Type B pancreatic cell (in vitro differentiated cells): ENCODE measurements around the gene CDX1. TPM values are rescaled to one million over a fixed set of nuclear protein-coding genes. Genes with fewer than 3 reads are reported as not detected.
A peak's percentile ranks its signal among the peaks of the same experiment; 100 is the strongest.

Experiments
- DNase-seq: peaks from one replicate; pipeline ENCODE4 v3.0.0; 2021; ENCODE audit warnings: mixed read lengths; ENCODE audit not compliant: unreplicated experiment; ENCODE audit errors: extremely low spot score
- H3K27ac Mint-ChIP-seq: 2 replicates; pipeline ENCODE4 v1.8.0; 2021; ENCODE audit warnings: mild to moderate bottlenecking, mixed read lengths
- H3K27me3 Mint-ChIP-seq: 2 replicates; pipeline ENCODE4 v1.8.0; 2021; ENCODE audit warnings: mixed read lengths
- H3K36me3 Mint-ChIP-seq: 2 replicates; pipeline ENCODE4 v1.8.0; 2021; ENCODE audit warnings: mixed read lengths
- H3K4me1 Mint-ChIP-seq: one replicate; pipeline ENCODE4 v1.8.0; 2021; ENCODE audit warnings: mixed read lengths; ENCODE audit not compliant: unreplicated experiment
- H3K4me3 Mint-ChIP-seq: 2 replicates; pipeline ENCODE4 v1.8.0; 2021; ENCODE audit warnings: mild to moderate bottlenecking, mixed read lengths
- H3K9me3 Mint-ChIP-seq: 2 replicates; pipeline ENCODE4 v1.8.0; 2021; ENCODE audit warnings: mixed read lengths
- CTCF ChIP-seq: fragments of 200-600 bp; sonication (generic); conservative IDR thresholded peaks from 2 replicates; pipeline ENCODE4 v1.5.0; 2021; ENCODE audit warnings: antibody characterized with exemption, mild to moderate bottlenecking
- total RNA-seq: library from RNA; stranded (reverse); gene quantifications from 2 replicates; pipeline ENCODE4 v1.2.1, GENCODE V29; 2021; ENCODE audit warnings: low replicate concordance

The CDX1 gene
- total RNA-seq, 1 donor from 2014 or later = 5.0 TPM

GRCh38 chr5:150167512-150167850 is 903 bp downstream of the CDX1 start:
- DNase-seq = no peak
- Mint-ChIP-seq H3K4me3 (peak overlapping the region; percentile 80), H3K27me3 (peaks cover 61% of the 10 kb centered on the region), H3K27ac (peak overlapping the region; percentile 56), H3K36me3 (no peaks in the 10 kb centered on the region), H3K4me1 (peaks cover 49% of the 10 kb centered on the region), H3K9me3 (no peaks in the 10 kb centered on the region)
- TF ChIP-seq CTCF = no peak

- no peak overlapping the region for H3K27ac Mint-ChIP-seq
- peaks cover 61% of the 10 kb centered on the region for H3K27me3 Mint-ChIP-seq
- DNase-seq = no peak
These were observed 1.3 kb downstream of the CDX1 start for GRCh38 chr5:150167908-150168307.

GRCh38 chr5:150168864-150169263 is 2.3 kb downstream of the CDX1 start:
- H3K36me3 Mint-ChIP-seq = no peaks in the 10 kb centered on the region
- peak overlapping the region; percentile 9 for H3K4me3 Mint-ChIP-seq
- H3K9me3 Mint-ChIP-seq = no peaks in the 10 kb centered on the region
- H3K4me1 Mint-ChIP-seq = peaks cover 52% of the 10 kb centered on the region
- H3K27ac Mint-ChIP-seq = no peak overlapping the region
- peaks cover 57% of the 10 kb centered on the region for H3K27me3 Mint-ChIP-seq
- TF ChIP-seq CTCF = no peak
- no peak for DNase-seq

More at GRCh38 chr5:150167908-150168307, 1.3 kb downstream of the CDX1 start:
- Mint-ChIP-seq H3K36me3 (no peaks in the 10 kb centered on the region), H3K9me3 (no peaks in the 10 kb centered on the region), H3K4me1 (peaks cover 48% of the 10 kb centered on the region), H3K4me3 (peak overlapping the region; percentile 45)
- peak; percentile 61 for TF ChIP-seq CTCF

- H3K27ac Mint-ChIP-seq = no peak overlapping the region
- no peak for TF ChIP-seq CTCF
- H3K9me3 Mint-ChIP-seq = no peaks in the 10 kb centered on the region
- no peak for DNase-seq
- no peak overlapping the region for H3K4me3 Mint-ChIP-seq
- peaks cover 30% of the 10 kb centered on the region for H3K4me1 Mint-ChIP-seq
- H3K27me3 Mint-ChIP-seq = peaks cover 39% of the 10 kb centered on the region
- no peaks in the 10 kb centered on the region for H3K36me3 Mint-ChIP-seq
These were observed 5.6 kb downstream of the CDX1 start for GRCh38 chr5:150172145-150172544.

GRCh38 chr5:150172556-150172955 is 6.0 kb downstream of the CDX1 start:
- no peak overlapping the region for H3K27ac Mint-ChIP-seq
- DNase-seq = no peak
- no peaks in the 10 kb centered on the region for H3K9me3 Mint-ChIP-seq
- no peak for TF ChIP-seq CTCF
- peaks cover 36% of the 10 kb centered on the region for H3K27me3 Mint-ChIP-seq
- H3K4me3 Mint-ChIP-seq = no peak overlapping the region
- peaks cover 27% of the 10 kb centered on the region for H3K4me1 Mint-ChIP-seq
- no peaks in the 10 kb centered on the region for H3K36me3 Mint-ChIP-seq

GRCh38 chr5:150173161-150173560 is 6.6 kb downstream of the CDX1 start:
- peak overlapping the region; percentile 44 for H3K27ac Mint-ChIP-seq
- H3K9me3 Mint-ChIP-seq = no peaks in the 10 kb centered on the region
- H3K4me1 Mint-ChIP-seq = peaks cover 24% of the 10 kb centered on the region
- peaks cover 30% of the 10 kb centered on the region for H3K27me3 Mint-ChIP-seq
- H3K36me3 Mint-ChIP-seq = no peaks in the 10 kb centered on the region
- H3K4me3 Mint-ChIP-seq = peak overlapping the region; percentile 7
- no peak for TF ChIP-seq CTCF
- DNase-seq = no peak
